ENCODE results near the gene PGBD5. TPM values are rescaled to one million over a fixed set of nuclear protein-coding genes. Genes with fewer than 3 reads are reported as not detected.
A peak's percentile ranks its signal among the peaks of the same experiment; 100 is the strongest.
"Not testable (repeated sequence)": the region's sequence is repeated elsewhere in the genome, so short reads cannot be mapped to it uniquely, and the experiment has no call there.

Gene PGBD5
- 12.6 and 16.2 TPM in 2 replicates for total RNA-seq
- long read RNA-seq, partial matches to known transcripts, result 11 of 29 reads
- long read RNA-seq, other reads (novel, unspliced or antisense), result 18 of 29 reads

- Mint-ChIP-seq H3K4me3 (ENCODE audit: low read depth) (peak within 1 kb of the TSS; percentile 83), H3K9me3 (ENCODE audit: low read depth) (no peaks in the 10 kb centered on the region), H3K36me3 (ENCODE audit: insufficient read depth) (peaks cover under 1% of the 10 kb centered on the region), H3K27ac (peak within 1 kb of the TSS; percentile 87), H3K27me3 (peaks cover 63% of the 10 kb centered on the region), H3K4me1 (ENCODE audit: low read depth) (peaks cover 15% of the 10 kb centered on the region)
- TF ChIP-seq, protein P1, sequence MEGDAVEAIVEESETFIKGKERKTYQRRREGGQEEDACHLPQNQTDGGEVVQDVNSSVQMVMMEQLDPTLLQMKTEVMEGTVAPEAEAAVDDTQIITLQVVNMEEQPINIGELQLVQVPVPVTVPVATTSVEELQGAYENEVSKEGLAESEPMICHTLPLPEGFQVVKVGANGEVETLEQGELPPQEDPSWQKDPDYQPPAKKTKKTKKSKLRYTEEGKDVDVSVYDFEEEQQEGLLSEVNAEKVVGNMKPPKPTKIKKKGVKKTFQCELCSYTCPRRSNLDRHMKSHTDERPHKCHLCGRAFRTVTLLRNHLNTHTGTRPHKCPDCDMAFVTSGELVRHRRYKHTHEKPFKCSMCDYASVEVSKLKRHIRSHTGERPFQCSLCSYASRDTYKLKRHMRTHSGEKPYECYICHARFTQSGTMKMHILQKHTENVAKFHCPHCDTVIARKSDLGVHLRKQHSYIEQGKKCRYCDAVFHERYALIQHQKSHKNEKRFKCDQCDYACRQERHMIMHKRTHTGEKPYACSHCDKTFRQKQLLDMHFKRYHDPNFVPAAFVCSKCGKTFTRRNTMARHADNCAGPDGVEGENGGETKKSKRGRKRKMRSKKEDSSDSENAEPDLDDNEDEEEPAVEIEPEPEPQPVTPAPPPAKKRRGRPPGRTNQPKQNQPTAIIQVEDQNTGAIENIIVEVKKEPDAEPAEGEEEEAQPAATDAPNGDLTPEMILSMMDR (IDR thresholded peaks at IDR 0.05; ENCODE audit: unreplicated experiment), result peak; percentile 18
- peak; percentile 87 for DNase-seq (ENCODE audit: low spot score, unreplicated experiment)
Measured at GRCh38 chr1:230426246-230427093, at the start of gene PGBD5. Gene PGBD5, minus strand, starts transcription at chr1:230426332. Its CDS starts 404 bp downstream, at chr1:230425928.

- not testable (repeated sequence) for H3K4me3 Mint-ChIP-seq (ENCODE audit: low read depth); H3K27me3 Mint-ChIP-seq; DNase-seq (ENCODE audit: low spot score, unreplicated experiment); H3K36me3 Mint-ChIP-seq (ENCODE audit: insufficient read depth); H3K27ac Mint-ChIP-seq
- H3K4me1 Mint-ChIP-seq (ENCODE audit: low read depth), result peaks cover 18% of the 10 kb centered on the region
- H3K9me3 Mint-ChIP-seq (ENCODE audit: low read depth), result peaks cover 16% of the 10 kb centered on the region
Measured at GRCh38 chr1:230474924-230475323, 48.8 kb upstream of the PGBD5 start.

- not testable (repeated sequence) for H3K4me3 Mint-ChIP-seq (ENCODE audit: low read depth)
- H3K9me3 Mint-ChIP-seq (ENCODE audit: low read depth), result peaks cover 28% of the 10 kb centered on the region
Measured at GRCh38 chr1:230470750-230471149, 44.6 kb upstream of the PGBD5 start.

GRCh38 chr1:230469271-230469670 lies 43.1 kb upstream of the PGBD5 start:
- TF ChIP-seq, protein P1 (IDR thresholded peaks at IDR 0.05; ENCODE audit: unreplicated experiment), result no peak
- no peak for DNase-seq (ENCODE audit: low spot score, unreplicated experiment)
- H3K4me1 Mint-ChIP-seq (ENCODE audit: low read depth), result peaks cover 6% of the 10 kb centered on the region
- peaks cover 28% of the 10 kb centered on the region for H3K9me3 Mint-ChIP-seq (ENCODE audit: low read depth)
- no peaks in the 10 kb centered on the region for H3K27me3 Mint-ChIP-seq
- no peak overlapping the region for H3K27ac Mint-ChIP-seq
- H3K36me3 Mint-ChIP-seq (ENCODE audit: insufficient read depth), result no peaks in the 10 kb centered on the region
- H3K4me3 Mint-ChIP-seq (ENCODE audit: low read depth), result no peak overlapping the region

More at GRCh38 chr1:230470750-230471149, 44.6 kb upstream of the PGBD5 start:
- not testable (repeated sequence) for DNase-seq (ENCODE audit: low spot score, unreplicated experiment); H3K27me3 Mint-ChIP-seq; H3K36me3 Mint-ChIP-seq (ENCODE audit: insufficient read depth); H3K27ac Mint-ChIP-seq
- peaks cover 11% of the 10 kb centered on the region for H3K4me1 Mint-ChIP-seq (ENCODE audit: low read depth)

DNA sequence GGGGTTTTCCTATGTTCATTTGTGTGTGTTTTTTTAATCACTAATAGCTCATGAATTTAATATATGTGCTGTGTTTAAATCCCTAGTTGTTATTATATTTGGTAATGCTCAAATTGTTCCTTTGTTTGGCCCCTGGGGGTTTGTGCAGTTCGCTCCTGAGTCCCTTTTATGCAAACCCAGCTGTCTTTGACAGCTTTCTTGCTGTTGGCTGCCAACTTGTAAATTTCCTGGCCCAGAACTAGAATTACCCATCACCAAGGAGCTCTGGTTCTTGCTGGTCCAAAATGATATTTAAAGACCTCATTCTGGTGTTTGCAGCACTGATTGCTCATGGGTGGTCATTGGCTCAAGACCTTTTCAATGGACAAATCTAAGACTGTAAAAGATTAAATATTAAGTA lies 39.6 kb upstream of the PGBD5 start:
- DNase-seq (ENCODE audit: low spot score, unreplicated experiment), result no peak
- TF ChIP-seq, protein P1 (IDR thresholded peaks at IDR 0.05; ENCODE audit: unreplicated experiment), result no peak
- Mint-ChIP-seq H3K4me3 (ENCODE audit: low read depth) (no peak overlapping the region), H3K36me3 (ENCODE audit: insufficient read depth) (no peaks in the 10 kb centered on the region), H3K27ac (no peak overlapping the region), H3K27me3 (no peaks in the 10 kb centered on the region), H3K9me3 (ENCODE audit: low read depth) (peaks cover 15% of the 10 kb centered on the region), H3K4me1 (ENCODE audit: low read depth) (peaks cover 5% of the 10 kb centered on the region)

DNA sequence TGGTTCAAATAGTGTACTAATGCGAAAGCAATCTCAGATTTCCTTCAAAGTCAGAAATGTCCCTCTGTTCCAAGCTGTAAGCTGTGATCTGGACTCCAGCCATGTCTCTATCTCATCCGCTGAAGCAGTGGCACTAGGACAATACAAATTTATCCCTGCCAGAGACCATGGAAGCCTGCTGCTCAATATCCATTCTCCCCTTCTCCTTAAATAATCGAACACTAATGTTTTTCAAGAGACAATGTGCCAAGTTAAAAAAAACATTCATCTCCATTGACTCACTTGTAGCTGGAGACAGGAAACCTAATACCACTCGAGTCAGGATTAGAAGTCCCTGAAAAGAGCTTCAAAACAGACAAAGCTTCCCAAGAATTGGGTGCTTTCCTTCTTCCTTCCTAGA lies 38.5 kb upstream of the PGBD5 start:
- Mint-ChIP-seq H3K36me3 (ENCODE audit: insufficient read depth) (no peaks in the 10 kb centered on the region), H3K27ac (no peak overlapping the region), H3K9me3 (ENCODE audit: low read depth) (peaks cover 14% of the 10 kb centered on the region), H3K4me1 (ENCODE audit: low read depth) (peaks cover 5% of the 10 kb centered on the region), H3K27me3 (no peaks in the 10 kb centered on the region), H3K4me3 (ENCODE audit: low read depth) (no peak overlapping the region)
- DNase-seq (ENCODE audit: low spot score, unreplicated experiment), result no peak
- TF ChIP-seq, protein P1 (IDR thresholded peaks at IDR 0.05; ENCODE audit: unreplicated experiment), result no peak
